Transverse colon (tissue), 4 donors: Measurements from ENCODE around the gene ZNF513. TPM values are rescaled to one million over a fixed set of nuclear protein-coding genes. Genes with fewer than 3 reads are reported as not detected.

ENCODE experiments used
- DNase-seq: peaks from one replicate; pipeline ENCODE4 v3.0.0-alpha.2; 2019
- H3K27ac ChIP-seq, 4 donors: fragments of 200-600 bp; sonication (generic); 2 replicates each; pipeline ENCODE4 v1.5.1; 2016 to 2018; ENCODE audit warnings: inconsistent platforms in 4 of 4
- H3K27me3 ChIP-seq: fragments of 200-600 bp; sonication (generic); 2 replicates; pipeline ENCODE4 v1.5.1; 2017; ENCODE audit warnings: inconsistent platforms
- H3K36me3 ChIP-seq, 4 donors: fragments of 200-600 bp; sonication (generic); 2 replicates each; pipeline ENCODE4 v1.5.1; 2017 to 2019; ENCODE audit warnings: inconsistent platforms in 4 of 4
- H3K4me1 ChIP-seq, 4 donors: fragments of 200-600 bp; sonication (generic); 2 replicates each; pipeline ENCODE4 v1.5.1; 2017 to 2020; ENCODE audit warnings: inconsistent platforms in 4 of 4
- H3K4me3 ChIP-seq, 4 donors: fragments of 200-600 bp; sonication (generic); 1 replicate in 1 of 4; 2 replicates in 3 of 4; pipeline versions ENCODE4 v1.5.1 to v1.6.1; 2017 to 2019; ENCODE audit warnings: inconsistent platforms in 4 of 4
- H3K9me3 ChIP-seq, 2 donors: fragments of 200-600 bp; sonication (generic); 2 replicates each; pipeline ENCODE4 v1.5.1; 2017 to 2019; ENCODE audit warnings: inconsistent platforms in 2 of 2
- EP300 ChIP-seq: sonication (generic); formaldehyde crosslinking; IDR thresholded peaks from one replicate; pipeline ENCODE4 v1.6.1; 2017; ENCODE audit warnings: antibody characterized with exemption, low read depth
- POLR2A ChIP-seq: fragments of 450-650 bp; IDR thresholded peaks from one replicate; pipeline ENCODE4 v1.6.1; 2016; ENCODE audit warnings: antibody characterized with exemption, mild to moderate bottlenecking, moderate library complexity
- POLR2AphosphoS5 ChIP-seq, 3 donors: sonication (generic); formaldehyde crosslinking; IDR thresholded peaks; one replicate each; pipeline ENCODE4 v1.6.1; 2016; ENCODE audit warnings: antibody characterized with exemption in 3 of 3
- WGBS, 2 donors: methylation state at CpG; one replicate each; pipeline ENCODE4 v1.1.5; 2018; ENCODE audit warnings: low coverage in 1 of 2; 5-methylcytosine and 5-hydroxymethylcytosine counted together
- in situ Hi-C, 4 donors: fragments of 200-750 bp; cut with MboI; loops; one replicate each; pipeline versions ENCODE4 v1.15.0 to v1.15.1; 2017; ENCODE audit warnings: low sequenced_read_pairs in 3 of 4, low pct_ligation_motif_present in 1 of 4, low pct_unique_long_range_greater_than_20kb in 1 of 4
- intact Hi-C: fragments of 100-400 bp; cut with DNase I; formaldehyde crosslinking; loops from one replicate; pipeline ENCODE4 v1.15.1; 2023; ENCODE audit warnings: low total_unique reads
- total RNA-seq, 4 donors: library from RNA; depleted of rRNA; stranded (reverse); fragments of >200 nt; gene quantifications; one replicate each; pipeline ENCODE4 v1.1.0, GENCODE V29; 2016
- TF ChIP-seq, protein P1 (sequence below), 5 experiments: fragments of 200-600 bp in 3 of 5; fragments of 450-650 bp in 2 of 5; sonication (generic) in 3 of 5; IDR thresholded peaks; 1 replicate in 2 of 5; 2 replicates in 3 of 5; pipeline ENCODE4 v1.5.1; 2016 to 2017; ENCODE audit warnings: antibody characterized with exemption in 5 of 5, inconsistent platforms in 3 of 5, mild to moderate bottlenecking in 2 of 5, moderate library complexity in 1 of 5

Gene ZNF513
- total RNA-seq, 4 donors from 2014 or later: 24.0 to 41.0 (median 32.6) TPM

DNA sequence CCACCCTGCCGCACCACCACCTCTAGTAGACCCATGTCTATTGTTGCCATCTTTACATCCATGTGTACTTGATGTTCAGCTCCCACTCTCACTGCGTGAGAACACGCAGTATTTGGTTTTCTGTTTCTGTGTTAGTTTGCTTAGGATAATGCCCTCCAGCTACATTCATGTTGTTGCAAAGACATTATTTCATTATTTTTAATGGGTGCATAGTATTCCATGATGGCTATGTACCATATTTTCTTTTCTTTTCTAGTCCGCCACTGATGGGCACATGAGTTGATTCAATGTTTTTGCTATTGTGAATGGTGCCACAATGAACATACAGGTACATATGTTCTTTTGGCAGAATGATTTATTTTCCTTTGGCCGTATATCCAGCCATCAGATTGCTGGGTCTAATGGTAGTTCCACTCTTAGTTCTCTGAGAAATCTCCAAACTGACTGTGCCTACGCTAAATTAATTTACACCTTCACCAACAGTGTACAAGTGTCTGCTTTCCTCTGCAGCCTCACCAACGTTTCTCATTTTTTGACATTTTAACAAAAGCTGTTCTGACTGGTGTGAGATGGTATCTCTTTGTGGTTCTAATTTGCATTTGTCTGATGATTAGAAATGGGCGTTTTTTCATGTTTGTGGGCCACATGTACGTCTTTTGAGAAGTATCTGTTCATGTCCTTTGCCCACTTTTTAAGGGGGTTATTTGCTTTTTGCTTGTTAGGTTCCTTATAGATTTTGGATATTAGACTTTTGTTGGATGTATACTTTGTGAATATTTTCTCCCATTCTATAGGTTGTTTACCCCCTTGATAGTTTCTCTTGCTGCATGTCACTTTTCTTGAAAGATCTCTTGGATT lies 10.5 kb upstream of the ZNF513 start:
- H3K4me1 ChIP-seq: no peaks in the 10 kb centered on the region
- H3K9me3 ChIP-seq: no peaks in the 10 kb centered on the region
- intact Hi-C loops: no loop called here
- no peak for TF ChIP-seq EP300
- TF ChIP-seq POLR2A: no peak
- TF ChIP-seq, protein P1, sequence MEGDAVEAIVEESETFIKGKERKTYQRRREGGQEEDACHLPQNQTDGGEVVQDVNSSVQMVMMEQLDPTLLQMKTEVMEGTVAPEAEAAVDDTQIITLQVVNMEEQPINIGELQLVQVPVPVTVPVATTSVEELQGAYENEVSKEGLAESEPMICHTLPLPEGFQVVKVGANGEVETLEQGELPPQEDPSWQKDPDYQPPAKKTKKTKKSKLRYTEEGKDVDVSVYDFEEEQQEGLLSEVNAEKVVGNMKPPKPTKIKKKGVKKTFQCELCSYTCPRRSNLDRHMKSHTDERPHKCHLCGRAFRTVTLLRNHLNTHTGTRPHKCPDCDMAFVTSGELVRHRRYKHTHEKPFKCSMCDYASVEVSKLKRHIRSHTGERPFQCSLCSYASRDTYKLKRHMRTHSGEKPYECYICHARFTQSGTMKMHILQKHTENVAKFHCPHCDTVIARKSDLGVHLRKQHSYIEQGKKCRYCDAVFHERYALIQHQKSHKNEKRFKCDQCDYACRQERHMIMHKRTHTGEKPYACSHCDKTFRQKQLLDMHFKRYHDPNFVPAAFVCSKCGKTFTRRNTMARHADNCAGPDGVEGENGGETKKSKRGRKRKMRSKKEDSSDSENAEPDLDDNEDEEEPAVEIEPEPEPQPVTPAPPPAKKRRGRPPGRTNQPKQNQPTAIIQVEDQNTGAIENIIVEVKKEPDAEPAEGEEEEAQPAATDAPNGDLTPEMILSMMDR (IDR thresholded peaks at IDR 0.05): no peak
- no peak for TF ChIP-seq POLR2AphosphoS5 (IDR thresholded peaks at IDR 0.05)
- DNase-seq: no peak
- H3K27me3 ChIP-seq: no peaks in the 10 kb centered on the region
- H3K4me3 ChIP-seq: no peak overlapping the region
- peaks cover 0 to 9% (median 0%) of the 10 kb centered on the region in 4 donors for H3K36me3 ChIP-seq
- no peak overlapping the region for H3K27ac ChIP-seq
- in situ Hi-C loops: no loop called here
- 92 to 97% methylated on average over 8 to 9 of the region's 9 CpGs for WGBS, 2 donors

DNA sequence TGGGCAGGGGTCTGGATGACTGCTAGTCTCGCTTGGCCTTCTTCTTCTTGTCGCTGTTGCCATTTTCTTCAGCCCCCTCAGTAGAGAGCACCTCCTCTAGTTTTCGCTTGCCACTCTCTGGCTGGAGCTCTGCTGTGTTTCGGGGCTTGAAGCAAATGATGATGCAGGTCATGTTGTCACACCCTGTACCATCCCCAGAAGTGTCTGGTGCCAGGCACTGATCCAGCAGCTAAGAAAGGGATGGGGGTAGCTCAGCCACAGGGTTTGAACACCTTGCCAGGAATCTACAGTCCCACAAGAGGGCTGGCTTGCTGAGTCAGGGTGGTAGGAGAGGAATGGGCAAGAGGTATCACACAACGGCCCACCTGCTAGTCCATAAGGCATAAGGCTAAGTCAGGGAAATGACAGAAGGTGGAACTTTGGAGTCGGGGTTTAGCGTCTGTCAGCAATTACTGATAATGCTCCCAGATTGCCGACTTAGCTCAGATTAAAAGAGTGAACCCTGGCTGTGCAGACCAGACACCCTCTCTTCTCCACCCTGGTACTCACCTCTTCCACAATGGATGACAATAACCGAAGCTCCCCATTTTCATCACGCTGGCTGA lies 1.1 kb upstream of the ZNF513 start:
- DNase-seq: no peak
- intact Hi-C loops: loop anchor here (5.0 kb wide), 1 partner anchor 46 kb away; the partner anchor contains the start of gene NRBP1
- Histone ChIP-seq H3K4me1 (peaks cover 8 to 25% (median 19%) of the 10 kb centered on the region in 4 donors), H3K9me3 (no peaks in the 10 kb centered on the region), H3K27me3 (no peaks in the 10 kb centered on the region), H3K36me3 (peaks cover 0 to 42% (median 15%) of the 10 kb centered on the region in 4 donors), H3K4me3 (no peak overlapping the region), H3K27ac (peak overlapping the region; percentile 90 to 95 (median 94))
- 96% methylated on average over 10 of the region's 10 CpGs; no CpG with 5 or more reads in 1 of the 2 donors for WGBS, 2 donors
- in situ Hi-C loops: no loop called here
- TF ChIP-seq POLR2A (no peak), EP300 (no peak), POLR2AphosphoS5 (IDR thresholded peaks at IDR 0.05) (no peak)
- TF ChIP-seq, protein P1 (IDR thresholded peaks at IDR 0.05): no peak

DNA sequence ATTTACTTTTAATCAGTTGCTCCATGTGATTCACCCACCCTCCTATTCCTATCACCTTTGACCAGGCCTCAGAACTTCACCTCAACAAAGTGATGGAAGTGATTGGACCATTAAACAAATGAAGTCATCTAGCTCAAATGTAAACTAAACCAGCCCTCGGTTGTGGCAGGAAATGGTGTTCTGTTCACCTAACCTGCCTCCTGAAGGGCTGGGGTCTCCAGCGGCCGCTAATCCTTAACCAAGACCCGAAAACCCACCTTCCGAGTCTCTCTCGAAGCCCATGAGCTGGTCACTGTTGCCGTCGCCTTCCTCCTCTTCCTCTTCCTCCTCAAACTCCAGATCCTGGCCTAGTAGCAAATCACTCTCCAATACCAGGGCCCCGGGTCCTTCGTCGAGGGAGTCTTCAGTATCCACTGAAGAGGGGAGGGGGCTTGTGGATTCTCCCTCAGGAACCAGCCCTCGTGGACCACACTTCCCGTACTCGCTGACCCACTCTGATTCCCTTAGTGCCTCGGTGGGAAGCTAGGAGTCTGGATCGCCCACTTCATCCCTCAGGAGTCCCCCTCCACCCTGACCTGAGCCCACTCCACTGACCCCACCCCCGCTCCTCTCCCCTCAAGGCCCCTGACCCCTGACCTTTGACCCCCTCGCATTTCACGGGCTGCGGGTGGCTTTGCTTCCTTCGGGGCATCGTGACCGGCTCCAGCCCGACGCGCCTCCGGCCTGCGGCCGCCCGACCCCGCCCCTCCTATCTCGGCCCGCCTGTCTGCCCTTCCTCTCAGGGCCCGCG lies 503 bp downstream of the ZNF513 start:
- Histone ChIP-seq H3K27ac (peak overlapping the region; percentile 90 to 95 (median 94)), H3K9me3 (no peaks in the 10 kb centered on the region), H3K36me3 (peaks cover 0 to 43% (median 21%) of the 10 kb centered on the region in 4 donors), H3K27me3 (no peaks in the 10 kb centered on the region), H3K4me1 (peaks cover 8 to 25% (median 19%) of the 10 kb centered on the region in 4 donors), H3K4me3 (peak overlapping the region; percentile 45 to 81 (median 78))
- intact Hi-C loops: loop anchor here (5.0 kb wide), 1 partner anchor 47 kb away; the partner anchor contains the start of gene NRBP1
- peak; percentile 73 for DNase-seq
- in situ Hi-C loops: no loop called here
- 0 to 2% methylated on average over 6 to 26 of the region's 35 CpGs for WGBS, 2 donors
- TF ChIP-seq EP300 (no peak), POLR2A (peak; percentile 73), POLR2AphosphoS5 (IDR thresholded peaks at IDR 0.05) (peak; percentile 3 to 61 (median 54))

DNA sequence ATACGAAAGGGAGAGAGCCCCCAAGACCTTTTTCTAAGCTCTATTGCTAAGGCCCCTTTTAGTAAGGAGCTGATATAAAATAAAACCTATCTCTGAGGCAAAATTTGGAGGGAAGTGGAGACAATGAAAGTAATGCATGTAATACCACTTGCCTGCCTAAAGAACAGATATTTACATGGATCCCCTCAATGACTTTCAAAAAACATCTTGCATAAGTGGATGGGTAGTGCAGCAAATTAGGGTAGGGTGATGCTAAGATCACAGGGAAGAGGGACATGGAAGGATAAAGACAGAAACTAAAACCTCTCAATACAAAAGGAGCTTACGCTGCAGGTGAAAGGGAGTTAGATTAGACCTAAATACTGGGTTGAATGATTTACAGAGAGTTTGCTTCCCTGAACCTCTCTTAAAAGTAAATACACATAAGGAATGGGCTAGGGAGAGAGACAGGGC lies 1.1 kb downstream of the ZNF513 start:
- in situ Hi-C loops (no loop called here), intact Hi-C loops (no loop called here)
- Histone ChIP-seq H3K9me3 (no peaks in the 10 kb centered on the region), H3K36me3 (peaks cover 0 to 43% (median 21%) of the 10 kb centered on the region in 4 donors), H3K4me3 (peak overlapping the region in 3 of 4 donors; percentile 77 to 81 (median 78)), H3K4me1 (peaks cover 8 to 25% (median 19%) of the 10 kb centered on the region in 4 donors), H3K27ac (peak overlapping the region; percentile 90 to 95 (median 94)), H3K27me3 (no peaks in the 10 kb centered on the region)
- no peak for DNase-seq
- 63 to 67% methylated on average over 2 of the region's 2 CpGs for WGBS, 2 donors
- TF ChIP-seq POLR2A: no peak
- TF ChIP-seq POLR2AphosphoS5 (IDR thresholded peaks at IDR 0.05): no peak
- TF ChIP-seq EP300: no peak
- TF ChIP-seq, protein P1 (IDR thresholded peaks at IDR 0.05): no peak
